A549 (cell line): ENCODE measurements around the gene PTPRD. TPM values are rescaled to one million over a fixed set of nuclear protein-coding genes. Genes with fewer than 3 reads are reported as not detected.

Experiments used
- ATAC-seq, 2 experiments: fragments of 200-7000 bp in 1 of 2; fragments of >200 bp in 1 of 2; cut with Nextera tagmentation in 1 of 2; cut with Tn5 transposase in 1 of 2; 3 replicates each; pipeline versions ENCODE4 v1.8.0 to v1.9.1; 2018 to 2020; ENCODE audit warnings: mild to moderate bottlenecking in 1 of 2, moderate library complexity in 1 of 2
- CTCF ChIA-PET: fragments of 300-600 bp; sonication (Branson Sonifier 250); formaldehyde crosslinking; extraction: SDS; loops from one replicate; lab custom pipeline; 2021; ENCODE audit warnings: antibody characterized with exemption, inconsistent platforms; lab: Yijun Ruan, JAX
- POLR2A ChIA-PET: fragments of 350-600 bp; formaldehyde crosslinking; extraction: SDS; loops from one replicate; lab custom pipeline; 2021; ENCODE audit warnings: antibody characterized with exemption, inconsistent platforms; lab: Yijun Ruan, JAX
- DNase-seq, 2 experiments: peaks; one replicate each; pipeline versions ENCODE4 v3.0.0 to v3.0.0-alpha.2; 2011 to 2016; ENCODE audit warnings: low read depth in 1 of 2, low spot score in 1 of 2
- FAIRE-seq: peaks from 2 replicates; lab custom pipeline; 2011; peaks lifted over from hg19 to GRCh38; lab: Jason Lieb, UNC
- H3K27ac ChIP-seq, 2 experiments: fragments of >200 bp; sonication (Bioruptor Twin); formaldehyde crosslinking; 3 replicates each; pipeline ENCODE4 v1.5.1; 2016 to 2017
- H3K4me1 ChIP-seq: fragments of >200 bp; sonication (Bioruptor Twin); formaldehyde crosslinking; 3 replicates; pipeline ENCODE4 v1.6.1; 2016
- H3K4me2 ChIP-seq: fragments of >200 bp; sonication (Bioruptor Twin); formaldehyde crosslinking; 3 replicates; pipeline ENCODE4 v1.6.1; 2016
- H3K4me3 ChIP-seq: fragments of >200 bp; sonication (Bioruptor Twin); formaldehyde crosslinking; 3 replicates; pipeline ENCODE4 v1.5.1; 2016
- H3K9me3 ChIP-seq: fragments of >200 bp; sonication (Bioruptor Twin); formaldehyde crosslinking; 3 replicates; pipeline ENCODE4 v1.6.1; 2016
- BHLHE40 ChIP-seq: IDR thresholded peaks from 2 replicates; pipeline ENCODE4 v1.6.1; 2012; ENCODE audit warnings: low read depth, low read length, inconsistent platforms
- CBX2 ChIP-seq: fragments of 200-600 bp; sonication (generic); IDR thresholded peaks from 2 replicates; pipeline ENCODE4 v1.6.1; 2016; ENCODE audit warnings: low read depth, mild to moderate bottlenecking, borderline replicate concordance
- CBX8 ChIP-seq: fragments of 200-600 bp; sonication (generic); IDR thresholded peaks from 2 replicates; pipeline ENCODE4 v1.6.1; 2016
- EHMT2 ChIP-seq: fragments of 200-600 bp; sonication (generic); IDR thresholded peaks from 2 replicates; pipeline ENCODE4 v1.6.1; 2016; ENCODE audit warnings: antibody characterized with exemption, low read depth, mild to moderate bottlenecking, moderate library complexity
- ESRRA ChIP-seq: fragments of 150-350 bp; IDR thresholded peaks from 2 replicates; pipeline ENCODE4 v1.6.1; 2014; ENCODE audit warnings: mild to moderate bottlenecking, low read length, borderline replicate concordance
- FOSB ChIP-seq: fragments of 250-450 bp; sonication (Bioruptor Pico); IDR thresholded peaks from 2 replicates; pipeline ENCODE4 v1.5.0; 2020; ENCODE audit warnings: mild to moderate bottlenecking, moderate library complexity
- HDAC2 ChIP-seq: fragments of 200-600 bp; sonication (generic); IDR thresholded peaks from 2 replicates; pipeline ENCODE4 v1.6.1; 2016
- HOXA7 ChIP-seq: fragments of 250-450 bp; sonication (Bioruptor Pico); IDR thresholded peaks from 2 replicates; pipeline ENCODE4 v1.5.0; 2020; ENCODE audit warnings: mild to moderate bottlenecking, moderate library complexity
- JUNB ChIP-seq: fragments of >200 bp; sonication (Bioruptor Twin); formaldehyde crosslinking; IDR thresholded peaks from 2 replicates; pipeline ENCODE4 v1.6.1; 2016
- KDM5A ChIP-seq: fragments of 200-600 bp; sonication (generic); IDR thresholded peaks from 2 replicates; pipeline ENCODE4 v1.6.1; 2016; ENCODE audit warnings: antibody characterized with exemption, mild to moderate bottlenecking
- MAX ChIP-seq: IDR thresholded peaks from 2 replicates; pipeline ENCODE4 v1.6.1; 2012
- MYC ChIP-seq: IDR thresholded peaks from 2 replicates; pipeline ENCODE4 v1.6.1; 2012; ENCODE audit warnings: mild to moderate bottlenecking, inconsistent platforms, low read length, improper control_type of control experiment, borderline replicate concordance
- NFE2L2 ChIP-seq: fragments of 150-350 bp; conservative IDR thresholded peaks from 2 replicates; pipeline ENCODE4 v1.6.1; 2014; ENCODE audit warnings: low read length
- PBX3 ChIP-seq: IDR thresholded peaks from 2 replicates; pipeline ENCODE4 v1.6.1; 2012
- PHF8 ChIP-seq: fragments of 200-600 bp; sonication (generic); IDR thresholded peaks from 2 replicates; pipeline ENCODE4 v1.6.1; 2016; ENCODE audit warnings: low read depth, mild to moderate bottlenecking, antibody characterized with exemption, moderate library complexity, borderline replicate concordance
- POLR2A ChIP-seq: IDR thresholded peaks from 2 replicates; pipeline ENCODE4 v1.6.1; 2012; ENCODE audit warnings: mild to moderate bottlenecking, low read length
- RAD21 ChIP-seq, 2 experiments: fragments of >200 bp in 1 of 2; sonication (Bioruptor Twin) in 1 of 2; formaldehyde crosslinking in 1 of 2; IDR thresholded peaks in 1 of 2; conservative IDR thresholded peaks in 1 of 2; 2 replicates in 1 of 2; 3 replicates in 1 of 2; pipeline ENCODE4 v1.6.1; 2012 to 2018; ENCODE audit warnings: inconsistent platforms in 1 of 2
- RCOR1 ChIP-seq: fragments of 150-350 bp; IDR thresholded peaks from 2 replicates; pipeline ENCODE4 v1.6.1; 2014; ENCODE audit warnings: antibody characterized with exemption, low read length, low read depth
- REST ChIP-seq: fragments of 200-600 bp; sonication (generic); IDR thresholded peaks from 2 replicates; pipeline ENCODE4 v1.6.1; 2016; ENCODE audit warnings: antibody characterized with exemption, mild to moderate bottlenecking, moderate library complexity
- RFX5 ChIP-seq: fragments of 450-650 bp; IDR thresholded peaks from 2 replicates; pipeline ENCODE4 v1.7.1; 2014; ENCODE audit warnings: antibody characterized with exemption, mild to moderate bottlenecking, moderate library complexity
- WGBS: methylation state at CpG from one replicate; pipeline ENCODE4 v1.1.6; 2017; ENCODE audit errors: missing lambda C conversion rate; 5-methylcytosine and 5-hydroxymethylcytosine counted together
- polyA plus RNA-seq, 4 experiments: library from polyadenylated mRNA; depleted of rRNA in 3 of 4; stranded (reverse); fragments of >200 nt; fragmentation: RNase III in 1 of 4; extraction: RNeasy Plus Mini Kit Qiagen cat#74134 plus additional on column Dnase treatment in 1 of 4; gene quantifications; 2 replicates in 3 of 4; 3 replicates in 1 of 4; pipeline ENCODE4 v1.2.3, GENCODE V29; 2011 to 2017
- TF ChIP-seq, protein P1 (sequence below): fragments of >200 bp; sonication (Bioruptor Twin); formaldehyde crosslinking; IDR thresholded peaks from 2 replicates; pipeline ENCODE4 v1.6.1; 2016

The PTPRD gene
- polyA plus RNA-seq, 2 of the 4 experiments (the other 2 are of a cell fraction): 0.39 to 1.3 TPM

DNA sequence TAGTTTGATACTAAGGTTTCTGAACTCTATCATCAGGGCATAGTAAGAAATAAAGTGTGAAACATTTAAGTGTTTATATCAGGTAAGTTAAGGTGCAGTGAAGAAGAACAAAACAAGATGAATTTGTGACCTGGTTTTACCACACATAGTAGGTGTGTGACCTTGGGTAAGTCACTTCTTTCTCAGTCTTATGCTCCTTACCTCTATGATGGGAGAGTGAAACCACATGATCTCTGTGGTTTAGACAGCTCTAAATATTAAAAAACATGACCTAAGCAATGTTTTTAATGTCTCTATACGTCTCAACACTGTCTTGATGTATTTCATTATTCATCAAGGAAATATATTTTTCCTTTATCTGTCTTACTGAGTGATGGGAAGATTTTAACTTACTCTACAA, 2183.6 kb downstream of the PTPRD start:
- DNase-seq (no peak), ATAC-seq (no peak), FAIRE-seq (no peak)
- ChIA-PET CTCF (interaction anchor here (1.3 kb wide), 1 partner anchor 10 kb away, joined by 3 read pairs; no protein-coding TSS in a partner anchor), POLR2A (no interaction called here)
- no peak overlapping the region for H3K4me2 ChIP-seq
- no peak overlapping the region for H3K4me3 ChIP-seq
- no peaks in the 10 kb centered on the region for H3K4me1 ChIP-seq
- no peak overlapping the region for H3K27ac ChIP-seq
- no peaks in the 10 kb centered on the region for H3K9me3 ChIP-seq
- WGBS: 5% methylated on average over 1 of the region's 1 CpG
- no peak for TF ChIP-seq EHMT2
- no peak for TF ChIP-seq JUNB
- TF ChIP-seq KDM5A: no peak

DNA sequence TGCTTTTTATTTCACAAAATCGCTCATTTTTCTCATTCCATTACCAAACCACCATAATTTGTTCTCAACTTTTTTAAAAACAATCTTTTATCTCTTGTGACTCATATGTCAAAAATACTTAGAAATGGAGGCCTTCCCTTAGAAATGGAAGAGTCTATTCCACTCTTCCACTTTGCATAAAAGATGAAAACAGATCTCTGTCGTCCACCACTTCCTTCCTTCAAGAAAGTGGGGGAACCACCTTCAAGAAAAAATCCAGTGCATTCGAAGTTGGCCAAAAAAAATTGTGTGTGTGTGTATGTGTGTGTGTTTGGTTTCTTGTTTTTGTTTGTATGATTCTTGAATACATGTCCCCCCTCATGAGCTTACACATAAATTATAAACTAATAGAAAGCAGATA, 2184.4 kb downstream of the PTPRD start:
- H3K9me3 ChIP-seq: no peaks in the 10 kb centered on the region
- TF ChIP-seq POLR2A: no peak
- no peak for TF ChIP-seq RCOR1
- no peak for TF ChIP-seq REST
- TF ChIP-seq PBX3: no peak
- TF ChIP-seq PHF8: no peak
- no peak for TF ChIP-seq MYC
- TF ChIP-seq FOSB (CRISPR knock-in tag): no peak
- no peak for TF ChIP-seq MAX
- TF ChIP-seq BHLHE40: no peak
- no peak for TF ChIP-seq HOXA7 (CRISPR knock-in tag)
- TF ChIP-seq CBX2: no peak
- no peak for TF ChIP-seq ESRRA
- no peak for TF ChIP-seq CBX8
- TF ChIP-seq NFE2L2: no peak
- no peak for TF ChIP-seq HDAC2
- no peak for TF ChIP-seq RAD21 (conservative IDR thresholded peaks at IDR 0.05 in 1 of 2, IDR thresholded peaks at IDR 0.05 in 1 of 2)
- H3K27ac ChIP-seq: no peak overlapping the region
- H3K4me2 ChIP-seq: no peak overlapping the region
- ChIA-PET POLR2A (no interaction called here), CTCF (no interaction called here)
- ATAC-seq (no peak), DNase-seq (no peak), FAIRE-seq (no peak)
- H3K4me1 ChIP-seq: no peaks in the 10 kb centered on the region
- 2% methylated on average over 3 of the region's 3 CpGs for WGBS
- H3K4me3 ChIP-seq: no peak overlapping the region

- TF ChIP-seq PHF8 (no peak), CBX8 (no peak), CBX2 (no peak), RFX5 (no peak)
- TF ChIP-seq, protein P1, sequence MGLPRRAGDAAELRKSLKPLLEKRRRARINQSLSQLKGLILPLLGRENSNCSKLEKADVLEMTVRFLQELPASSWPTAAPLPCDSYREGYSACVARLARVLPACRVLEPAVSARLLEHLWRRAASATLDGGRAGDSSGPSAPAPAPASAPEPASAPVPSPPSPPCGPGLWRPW: no peak
- CTCF ChIA-PET: no interaction called here
- no peak for FAIRE-seq
- no peak overlapping the region for H3K27ac ChIP-seq
- POLR2A ChIA-PET: no interaction called here
- no peak for ATAC-seq
- H3K4me3 ChIP-seq: no peak overlapping the region
- no peaks in the 10 kb centered on the region for H3K9me3 ChIP-seq
- H3K4me1 ChIP-seq: no peaks in the 10 kb centered on the region
- H3K4me2 ChIP-seq: no peak overlapping the region
- 4% methylated on average over 3 of the region's 3 CpGs for whole genome bisulfite sequencing
- no peak for DNase-seq
Measured at GRCh38 chr9:8424786-8425410, 2187.9 kb downstream of the PTPRD start.
